Neural crest cell (in vitro differentiated cells): ENCODE measurements around the gene IGFBP5. TPM values are rescaled to one million over a fixed set of nuclear protein-coding genes. Genes with fewer than 3 reads are reported as not detected.

Experiments used
- DNase-seq: peaks from one replicate; pipeline ENCODE4 v3.0.0; 2021; ENCODE audit warnings: low read depth, mixed read lengths, low spot score
- H3K27ac Mint-ChIP-seq: one replicate; pipeline ENCODE4 v1.8.0; 2021; ENCODE audit warnings: mild to moderate bottlenecking, mixed read lengths; ENCODE audit not compliant: unreplicated experiment
- H3K27me3 Mint-ChIP-seq: 2 replicates; pipeline ENCODE4 v1.8.0; 2021; ENCODE audit warnings: low read depth, mild to moderate bottlenecking, mixed read lengths
- H3K36me3 Mint-ChIP-seq: 2 replicates; pipeline ENCODE4 v1.8.0; 2021; ENCODE audit warnings: low read depth, mild to moderate bottlenecking, mixed read lengths
- H3K4me1 Mint-ChIP-seq: 2 replicates; pipeline ENCODE4 v1.8.0; 2021; ENCODE audit warnings: mixed read lengths
- H3K4me3 Mint-ChIP-seq: one replicate; pipeline ENCODE4 v1.8.0; 2021; ENCODE audit warnings: mild to moderate bottlenecking, mixed read lengths
- H3K9me3 Mint-ChIP-seq: 2 replicates; pipeline ENCODE4 v1.8.0; 2021; ENCODE audit warnings: mixed read lengths
- total RNA-seq: library from RNA; stranded (reverse); gene quantifications from 2 replicates; pipeline ENCODE4 v1.2.1, GENCODE V29; 2021
- TF ChIP-seq, protein P1 (sequence below): fragments of 200-600 bp; sonication (generic); conservative IDR thresholded peaks from 2 replicates; pipeline ENCODE4 v1.5.0; 2021; ENCODE audit warnings: antibody characterized with exemption, mild to moderate bottlenecking

The IGFBP5 gene
- total RNA-seq, 1 donor from 2014 or later: 140 TPM

DNA sequence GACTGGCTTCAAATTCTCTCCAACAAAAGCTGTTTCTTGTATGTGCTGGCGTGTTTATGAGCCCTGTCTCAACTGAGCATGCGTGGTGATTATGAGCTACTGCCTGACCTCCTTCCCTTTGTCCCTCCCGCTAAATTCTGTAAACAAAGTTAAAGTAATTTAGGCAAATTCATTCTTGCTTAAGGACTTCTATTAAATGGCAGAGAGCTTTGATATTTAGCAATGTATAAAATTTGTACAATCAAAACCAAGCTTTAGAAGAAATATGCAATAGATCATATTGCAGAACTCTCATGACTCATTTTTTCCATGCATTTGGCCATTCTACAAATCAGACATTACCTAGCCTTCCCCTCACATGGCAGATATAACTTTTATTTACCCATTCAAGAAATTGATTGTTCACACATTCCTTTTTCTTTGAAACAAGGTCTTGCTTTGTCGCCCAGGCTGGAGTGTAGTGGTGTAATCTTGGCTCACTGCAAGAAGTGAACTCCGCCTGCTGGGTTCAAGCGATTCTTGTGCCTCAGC lies 43.9 kb downstream of the IGFBP5 start:
- no peak overlapping the region for H3K4me3 Mint-ChIP-seq
- H3K4me1 Mint-ChIP-seq: peaks cover 57% of the 10 kb centered on the region
- DNase-seq: no peak
- no peaks in the 10 kb centered on the region for H3K9me3 Mint-ChIP-seq
- peak overlapping the region; percentile 57 for H3K27ac Mint-ChIP-seq
- H3K36me3 Mint-ChIP-seq: peaks cover 17% of the 10 kb centered on the region
- TF ChIP-seq, protein P1, sequence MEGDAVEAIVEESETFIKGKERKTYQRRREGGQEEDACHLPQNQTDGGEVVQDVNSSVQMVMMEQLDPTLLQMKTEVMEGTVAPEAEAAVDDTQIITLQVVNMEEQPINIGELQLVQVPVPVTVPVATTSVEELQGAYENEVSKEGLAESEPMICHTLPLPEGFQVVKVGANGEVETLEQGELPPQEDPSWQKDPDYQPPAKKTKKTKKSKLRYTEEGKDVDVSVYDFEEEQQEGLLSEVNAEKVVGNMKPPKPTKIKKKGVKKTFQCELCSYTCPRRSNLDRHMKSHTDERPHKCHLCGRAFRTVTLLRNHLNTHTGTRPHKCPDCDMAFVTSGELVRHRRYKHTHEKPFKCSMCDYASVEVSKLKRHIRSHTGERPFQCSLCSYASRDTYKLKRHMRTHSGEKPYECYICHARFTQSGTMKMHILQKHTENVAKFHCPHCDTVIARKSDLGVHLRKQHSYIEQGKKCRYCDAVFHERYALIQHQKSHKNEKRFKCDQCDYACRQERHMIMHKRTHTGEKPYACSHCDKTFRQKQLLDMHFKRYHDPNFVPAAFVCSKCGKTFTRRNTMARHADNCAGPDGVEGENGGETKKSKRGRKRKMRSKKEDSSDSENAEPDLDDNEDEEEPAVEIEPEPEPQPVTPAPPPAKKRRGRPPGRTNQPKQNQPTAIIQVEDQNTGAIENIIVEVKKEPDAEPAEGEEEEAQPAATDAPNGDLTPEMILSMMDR: no peak
- no peaks in the 10 kb centered on the region for H3K27me3 Mint-ChIP-seq

DNA sequence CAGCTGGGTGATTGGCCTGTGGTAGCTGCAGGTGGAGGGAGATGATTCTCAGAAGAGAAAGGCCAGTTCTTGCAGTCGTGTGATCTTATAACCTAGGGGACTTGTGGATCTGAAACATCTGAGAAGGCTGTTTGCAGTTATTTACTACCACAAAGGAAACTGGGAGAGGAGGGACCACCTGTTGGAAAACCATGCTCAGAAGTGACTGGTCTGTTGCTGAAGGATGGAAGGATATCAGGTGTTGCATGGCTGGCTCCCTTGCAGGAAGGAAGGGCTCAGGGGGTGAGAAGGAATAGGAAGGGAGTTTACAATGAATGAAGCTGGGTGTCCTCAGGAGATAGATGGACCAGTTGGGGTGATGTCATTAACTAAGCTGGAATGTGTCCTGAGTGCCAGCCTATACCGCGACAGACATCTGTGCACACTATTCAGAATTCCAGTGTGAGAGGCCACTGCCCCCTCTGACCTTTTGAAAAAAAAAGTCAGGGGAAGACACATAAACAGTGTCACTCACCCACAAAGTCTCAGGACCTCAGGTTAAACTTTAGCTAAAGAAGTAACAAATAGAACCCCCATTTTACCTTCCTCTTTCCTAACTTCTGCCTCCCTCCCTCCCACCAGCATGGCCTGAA lies 44.6 kb downstream of the IGFBP5 start:
- H3K36me3 Mint-ChIP-seq: peaks cover 24% of the 10 kb centered on the region
- DNase-seq: no peak
- no peaks in the 10 kb centered on the region for H3K27me3 Mint-ChIP-seq
- H3K4me1 Mint-ChIP-seq: peaks cover 58% of the 10 kb centered on the region
- H3K4me3 Mint-ChIP-seq: no peak overlapping the region
- TF ChIP-seq, protein P1: no peak
- no peaks in the 10 kb centered on the region for H3K9me3 Mint-ChIP-seq
- H3K27ac Mint-ChIP-seq: peak overlapping the region; percentile 57

DNA sequence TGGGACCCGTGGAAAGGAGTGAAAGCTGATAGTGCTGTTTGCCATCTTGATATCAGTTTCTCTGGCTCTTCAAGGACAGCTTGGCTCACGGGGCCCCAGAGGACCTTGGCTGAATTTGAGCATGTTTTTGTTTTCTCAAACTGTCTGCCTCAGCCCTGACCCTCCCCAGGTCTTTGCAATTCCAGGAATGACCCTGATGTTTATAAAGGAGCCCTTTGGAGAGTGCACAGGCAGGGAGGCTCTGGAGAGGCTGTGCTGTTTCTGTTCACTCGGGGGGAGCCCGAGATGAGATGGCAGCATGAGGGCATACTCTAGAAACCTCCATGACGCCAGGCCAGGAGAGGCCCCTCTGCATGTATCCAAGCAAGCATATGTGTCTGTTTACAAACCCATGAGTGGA lies 45.8 kb downstream of the IGFBP5 start:
- no peak for DNase-seq
- H3K27me3 Mint-ChIP-seq: no peaks in the 10 kb centered on the region
- H3K4me1 Mint-ChIP-seq: peaks cover 66% of the 10 kb centered on the region
- no peak overlapping the region for H3K27ac Mint-ChIP-seq
- no peaks in the 10 kb centered on the region for H3K9me3 Mint-ChIP-seq
- H3K36me3 Mint-ChIP-seq: peaks cover 29% of the 10 kb centered on the region
- no peak overlapping the region for H3K4me3 Mint-ChIP-seq
- TF ChIP-seq, protein P1: no peak

DNA sequence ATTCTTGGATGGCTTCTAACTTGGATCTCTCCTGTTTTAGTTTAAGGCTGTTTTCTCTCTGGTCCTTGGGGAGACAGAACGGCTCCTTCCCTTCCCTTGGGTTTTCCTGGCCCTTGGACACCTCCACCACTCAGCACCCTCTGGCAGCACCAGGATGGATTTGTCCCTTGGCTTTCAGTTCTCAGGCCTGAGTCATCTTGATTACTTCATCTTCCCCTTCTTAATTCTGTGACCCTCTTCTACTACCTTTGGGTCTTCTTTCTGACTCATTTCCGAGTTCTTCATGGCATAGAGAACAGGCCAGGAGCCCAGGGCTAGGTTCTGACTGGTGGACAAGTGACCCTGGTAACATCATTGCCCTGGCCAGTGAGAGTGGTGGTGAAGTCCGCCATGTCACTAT lies 47.2 kb downstream of the IGFBP5 start:
- H3K4me1 Mint-ChIP-seq: peaks cover 73% of the 10 kb centered on the region
- DNase-seq: no peak

DNA sequence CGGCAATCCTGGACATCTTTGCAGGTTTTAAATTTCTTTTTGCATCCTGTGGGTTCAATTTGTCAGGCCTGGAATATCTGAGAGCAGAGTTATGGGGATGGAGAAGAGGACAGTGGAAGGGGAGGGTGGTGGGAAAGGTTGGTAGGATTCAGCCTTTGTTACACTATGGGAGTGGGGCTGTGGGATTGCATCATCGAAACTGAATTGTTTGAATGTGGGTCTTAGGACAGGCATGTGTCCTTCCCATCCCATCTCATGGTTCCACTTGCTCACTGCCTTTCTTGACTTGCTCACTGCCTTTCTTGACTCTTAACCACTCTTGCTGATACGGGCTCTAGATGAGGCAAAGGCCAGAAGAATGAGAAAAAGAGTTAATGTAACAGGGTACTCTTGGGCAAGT lies 49.2 kb downstream of the IGFBP5 start:
- Mint-ChIP-seq H3K4me1 (peaks cover 67% of the 10 kb centered on the region), H3K36me3 (peaks cover 34% of the 10 kb centered on the region), H3K9me3 (no peaks in the 10 kb centered on the region), H3K27ac (peak overlapping the region; percentile 59), H3K27me3 (no peaks in the 10 kb centered on the region), H3K4me3 (no peak overlapping the region)
- TF ChIP-seq, protein P1: no peak
- no peak for DNase-seq

More for the DNA sequence above, 47.2 kb downstream of the IGFBP5 start:
- H3K27me3 Mint-ChIP-seq: no peaks in the 10 kb centered on the region
- H3K9me3 Mint-ChIP-seq: no peaks in the 10 kb centered on the region
- peaks cover 30% of the 10 kb centered on the region for H3K36me3 Mint-ChIP-seq
- H3K4me3 Mint-ChIP-seq: no peak overlapping the region
- no peak overlapping the region for H3K27ac Mint-ChIP-seq
- TF ChIP-seq, protein P1: no peak
